ENCODE data around the gene NDUFAF8.

NDUFAF8 gene

DNA sequence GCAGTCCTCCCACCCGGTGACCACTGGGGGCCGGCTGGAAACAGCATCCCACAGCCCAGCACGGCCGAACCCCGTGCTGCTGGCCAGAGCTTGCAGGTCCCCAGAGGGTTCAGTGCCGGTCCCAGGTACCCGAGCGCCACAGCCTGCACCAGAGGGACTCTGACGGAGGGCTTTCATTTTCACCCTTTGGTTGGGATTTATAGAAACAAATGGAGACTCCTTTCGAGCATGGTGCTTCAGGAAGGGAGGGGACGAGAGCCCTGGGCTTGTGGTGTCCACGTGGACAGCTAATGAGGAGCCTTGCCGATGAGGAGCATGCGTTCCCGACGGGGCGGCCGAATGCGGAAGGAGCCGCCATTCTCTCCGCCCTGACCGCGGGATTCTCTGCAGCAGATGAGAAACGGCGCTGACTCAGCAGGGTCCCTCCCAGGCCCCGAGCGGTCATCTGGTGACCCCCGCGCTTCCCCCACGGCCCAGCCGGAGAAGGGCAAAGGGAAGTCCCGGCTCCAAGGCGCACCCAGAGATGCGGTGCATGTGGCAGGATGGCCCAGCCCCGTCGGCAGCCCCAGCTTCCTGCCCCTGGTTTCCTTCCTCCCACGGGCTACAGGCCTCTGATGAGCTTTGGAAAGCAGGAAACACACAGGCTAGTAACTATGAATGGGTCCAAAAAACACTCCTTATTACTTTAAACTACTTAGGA lies 46.2 kb downstream of the NDUFAF8 start (continued):
- TF ChIP-seq, protein P1, sequence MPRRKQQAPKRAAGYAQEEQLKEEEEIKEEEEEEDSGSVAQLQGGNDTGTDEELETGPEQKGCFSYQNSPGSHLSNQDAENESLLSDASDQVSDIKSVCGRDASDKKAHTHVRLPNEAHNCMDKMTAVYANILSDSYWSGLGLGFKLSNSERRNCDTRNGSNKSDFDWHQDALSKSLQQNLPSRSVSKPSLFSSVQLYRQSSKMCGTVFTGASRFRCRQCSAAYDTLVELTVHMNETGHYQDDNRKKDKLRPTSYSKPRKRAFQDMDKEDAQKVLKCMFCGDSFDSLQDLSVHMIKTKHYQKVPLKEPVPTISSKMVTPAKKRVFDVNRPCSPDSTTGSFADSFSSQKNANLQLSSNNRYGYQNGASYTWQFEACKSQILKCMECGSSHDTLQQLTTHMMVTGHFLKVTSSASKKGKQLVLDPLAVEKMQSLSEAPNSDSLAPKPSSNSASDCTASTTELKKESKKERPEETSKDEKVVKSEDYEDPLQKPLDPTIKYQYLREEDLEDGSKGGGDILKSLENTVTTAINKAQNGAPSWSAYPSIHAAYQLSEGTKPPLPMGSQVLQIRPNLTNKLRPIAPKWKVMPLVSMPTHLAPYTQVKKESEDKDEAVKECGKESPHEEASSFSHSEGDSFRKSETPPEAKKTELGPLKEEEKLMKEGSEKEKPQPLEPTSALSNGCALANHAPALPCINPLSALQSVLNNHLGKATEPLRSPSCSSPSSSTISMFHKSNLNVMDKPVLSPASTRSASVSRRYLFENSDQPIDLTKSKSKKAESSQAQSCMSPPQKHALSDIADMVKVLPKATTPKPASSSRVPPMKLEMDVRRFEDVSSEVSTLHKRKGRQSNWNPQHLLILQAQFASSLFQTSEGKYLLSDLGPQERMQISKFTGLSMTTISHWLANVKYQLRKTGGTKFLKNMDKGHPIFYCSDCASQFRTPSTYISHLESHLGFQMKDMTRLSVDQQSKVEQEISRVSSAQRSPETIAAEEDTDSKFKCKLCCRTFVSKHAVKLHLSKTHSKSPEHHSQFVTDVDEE (CRISPR knock-in tag; IDR thresholded peaks at IDR 0.05), result no peak

DNA sequence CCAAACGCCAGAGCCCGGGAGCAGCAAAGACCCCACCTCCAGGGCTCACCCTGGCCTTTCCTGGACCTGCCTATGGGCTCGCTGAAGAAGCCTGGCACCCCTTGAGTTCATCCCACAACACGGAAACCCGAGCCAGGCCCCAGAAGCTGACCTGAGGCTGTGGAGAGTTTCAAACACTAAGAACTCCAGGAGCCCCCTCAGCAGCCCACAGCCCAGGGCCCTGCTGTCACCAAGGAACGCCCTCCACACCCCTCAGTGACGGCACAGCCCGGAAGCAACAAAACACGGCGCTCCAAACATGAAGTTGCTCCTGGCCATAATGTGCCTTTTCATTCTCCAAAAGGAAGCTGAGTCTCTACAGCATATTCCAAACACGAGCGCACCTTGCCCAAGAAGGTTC lies 46.8 kb downstream of the NDUFAF8 start:
- no peak for TF ChIP-seq PPARA (CRISPR knock-in tag; IDR thresholded peaks at IDR 0.05; ENCODE audit: borderline replicate concordance)
- TF ChIP-seq BACH2 (CRISPR knock-in tag; IDR thresholded peaks at IDR 0.05; ENCODE audit: borderline replicate concordance), result no peak
- TF ChIP-seq TCF4 (CRISPR knock-in tag; IDR thresholded peaks at IDR 0.05; ENCODE audit: borderline replicate concordance), result no peak
- TF ChIP-seq ZNF565 (CRISPR knock-in tag; conservative IDR thresholded peaks at IDR 0.05; ENCODE audit: low read depth), result no peak
- TF ChIP-seq, protein P1 (CRISPR knock-in tag; IDR thresholded peaks at IDR 0.05), result no peak
- TF ChIP-seq ARNTL (CRISPR knock-in tag; IDR thresholded peaks at IDR 0.05; ENCODE audit: borderline replicate concordance, low read depth), result no peak
- no peak for TF ChIP-seq ISL1 (CRISPR knock-in tag; IDR thresholded peaks at IDR 0.05)
- TF ChIP-seq ZNF8 (CRISPR knock-in tag; IDR thresholded peaks at IDR 0.05), result no peak
- no peak for ATAC-seq

DNA sequence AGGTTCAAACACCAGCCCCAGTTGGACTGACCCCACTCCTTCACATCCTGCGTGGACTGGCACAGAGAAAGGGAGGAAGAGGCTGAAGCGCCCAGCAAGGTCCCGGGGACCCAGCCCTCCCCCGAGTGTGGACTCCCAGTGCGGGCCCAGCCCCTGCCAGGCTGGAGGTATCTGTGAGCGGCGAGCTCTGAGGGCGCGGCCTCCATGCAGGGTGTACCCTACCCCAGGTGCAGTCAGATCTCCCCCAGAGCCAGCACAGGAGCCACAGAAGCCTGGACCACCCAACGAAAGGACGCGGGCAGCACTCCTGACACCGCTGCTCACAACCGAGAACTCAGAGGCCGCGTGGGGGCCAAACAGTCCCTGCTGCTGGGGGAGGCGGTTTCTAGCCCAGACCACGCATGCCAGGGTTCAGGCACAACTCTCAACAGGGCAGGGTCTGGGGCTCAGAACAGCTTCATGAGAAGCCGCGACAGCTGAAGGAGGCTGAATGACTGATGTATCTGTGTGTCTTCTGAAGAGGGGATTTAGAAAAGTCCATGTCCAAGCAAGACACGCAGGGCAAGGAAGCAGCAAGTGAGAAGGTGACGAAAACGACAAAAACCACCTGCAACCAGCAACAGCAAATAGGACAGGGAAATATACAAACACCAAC lies 47.5 kb downstream of the NDUFAF8 start:
- TF ChIP-seq, protein P2, sequence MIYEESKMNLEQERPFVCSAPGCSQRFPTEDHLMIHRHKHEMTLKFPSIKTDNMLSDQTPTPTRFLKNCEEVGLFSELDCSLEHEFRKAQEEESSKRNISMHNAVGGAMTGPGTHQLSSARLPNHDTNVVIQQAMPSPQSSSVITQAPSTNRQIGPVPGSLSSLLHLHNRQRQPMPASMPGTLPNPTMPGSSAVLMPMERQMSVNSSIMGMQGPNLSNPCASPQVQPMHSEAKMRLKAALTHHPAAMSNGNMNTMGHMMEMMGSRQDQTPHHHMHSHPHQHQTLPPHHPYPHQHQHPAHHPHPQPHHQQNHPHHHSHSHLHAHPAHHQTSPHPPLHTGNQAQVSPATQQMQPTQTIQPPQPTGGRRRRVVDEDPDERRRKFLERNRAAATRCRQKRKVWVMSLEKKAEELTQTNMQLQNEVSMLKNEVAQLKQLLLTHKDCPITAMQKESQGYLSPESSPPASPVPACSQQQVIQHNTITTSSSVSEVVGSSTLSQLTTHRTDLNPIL (CRISPR knock-in tag; IDR thresholded peaks at IDR 0.05; ENCODE audit: low read depth), result no peak
- TF ChIP-seq TCF4 (CRISPR knock-in tag; IDR thresholded peaks at IDR 0.05; ENCODE audit: borderline replicate concordance) (no peak), ZFP3 (CRISPR knock-in tag; IDR thresholded peaks at IDR 0.05) (no peak), PPARA (CRISPR knock-in tag; IDR thresholded peaks at IDR 0.05; ENCODE audit: borderline replicate concordance) (no peak), ZC3H10 (CRISPR knock-in tag; IDR thresholded peaks at IDR 0.05) (no peak), ESRRG (CRISPR knock-in tag; IDR thresholded peaks at IDR 0.05) (no peak), TOX (CRISPR knock-in tag; IDR thresholded peaks at IDR 0.05; ENCODE audit: borderline replicate concordance) (no peak), RARB (CRISPR knock-in tag; IDR thresholded peaks at IDR 0.05) (no peak), ISL1 (CRISPR knock-in tag; IDR thresholded peaks at IDR 0.05) (no peak), GLIS3 (CRISPR knock-in tag; IDR thresholded peaks at IDR 0.05) (no peak), ZFP30 (CRISPR knock-in tag; IDR thresholded peaks at IDR 0.05) (no peak), CSDC2 (CRISPR knock-in tag; IDR thresholded peaks at IDR 0.05) (no peak), BACH2 (CRISPR knock-in tag; IDR thresholded peaks at IDR 0.05; ENCODE audit: borderline replicate concordance) (no peak), ZNF565 (CRISPR knock-in tag; conservative IDR thresholded peaks at IDR 0.05; ENCODE audit: low read depth) (no peak), ZNF8 (CRISPR knock-in tag; IDR thresholded peaks at IDR 0.05) (no peak)
- TF ChIP-seq, protein P3, sequence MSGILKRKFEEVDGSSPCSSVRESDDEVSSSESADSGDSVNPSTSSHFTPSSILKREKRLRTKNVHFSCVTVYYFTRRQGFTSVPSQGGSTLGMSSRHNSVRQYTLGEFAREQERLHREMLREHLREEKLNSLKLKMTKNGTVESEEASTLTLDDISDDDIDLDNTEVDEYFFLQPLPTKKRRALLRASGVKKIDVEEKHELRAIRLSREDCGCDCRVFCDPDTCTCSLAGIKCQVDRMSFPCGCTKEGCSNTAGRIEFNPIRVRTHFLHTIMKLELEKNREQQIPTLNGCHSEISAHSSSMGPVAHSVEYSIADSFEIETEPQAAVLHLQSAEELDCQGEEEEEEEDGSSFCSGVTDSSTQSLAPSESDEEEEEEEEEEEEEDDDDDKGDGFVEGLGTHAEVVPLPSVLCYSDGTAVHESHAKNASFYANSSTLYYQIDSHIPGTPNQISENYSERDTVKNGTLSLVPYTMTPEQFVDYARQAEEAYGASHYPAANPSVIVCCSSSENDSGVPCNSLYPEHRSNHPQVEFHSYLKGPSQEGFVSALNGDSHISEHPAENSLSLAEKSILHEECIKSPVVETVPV (CRISPR knock-in tag; IDR thresholded peaks at IDR 0.05), result no peak
- TF ChIP-seq, protein P4, sequence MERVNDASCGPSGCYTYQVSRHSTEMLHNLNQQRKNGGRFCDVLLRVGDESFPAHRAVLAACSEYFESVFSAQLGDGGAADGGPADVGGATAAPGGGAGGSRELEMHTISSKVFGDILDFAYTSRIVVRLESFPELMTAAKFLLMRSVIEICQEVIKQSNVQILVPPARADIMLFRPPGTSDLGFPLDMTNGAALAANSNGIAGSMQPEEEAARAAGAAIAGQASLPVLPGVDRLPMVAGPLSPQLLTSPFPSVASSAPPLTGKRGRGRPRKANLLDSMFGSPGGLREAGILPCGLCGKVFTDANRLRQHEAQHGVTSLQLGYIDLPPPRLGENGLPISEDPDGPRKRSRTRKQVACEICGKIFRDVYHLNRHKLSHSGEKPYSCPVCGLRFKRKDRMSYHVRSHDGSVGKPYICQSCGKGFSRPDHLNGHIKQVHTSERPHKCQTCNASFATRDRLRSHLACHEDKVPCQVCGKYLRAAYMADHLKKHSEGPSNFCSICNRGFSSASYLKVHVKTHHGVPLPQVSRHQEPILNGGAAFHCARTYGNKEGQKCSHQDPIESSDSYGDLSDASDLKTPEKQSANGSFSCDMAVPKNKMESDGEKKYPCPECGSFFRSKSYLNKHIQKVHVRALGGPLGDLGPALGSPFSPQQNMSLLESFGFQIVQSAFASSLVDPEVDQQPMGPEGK (CRISPR knock-in tag; IDR thresholded peaks at IDR 0.05; ENCODE audit: borderline replicate concordance), result no peak
- ATAC-seq, result no peak

Data from SK-N-SH treated with all-trans-retinoic acid at 6 μM for 48 hours (cell line).